GM10266 (cell line): ENCODE data around the gene DAPK1.
"Not testable (repeated sequence)": the region's sequence is repeated elsewhere in the genome, so short reads cannot be mapped to it uniquely, and the experiment has no call there.

Experiments used
- DNase-seq: peaks from one replicate; pipeline ENCODE4 v3.0.0; 2012; ENCODE audit errors: extremely low spot score
- CTCF ChIP-seq: IDR thresholded peaks from 2 replicates; pipeline ENCODE4 v1.5.1; 2012; ENCODE audit warnings: mild to moderate bottlenecking, low read depth; ENCODE audit not compliant: control insufficient read depth, insufficient read depth; ENCODE audit errors: missing control alignments

Gene DAPK1

DNA sequence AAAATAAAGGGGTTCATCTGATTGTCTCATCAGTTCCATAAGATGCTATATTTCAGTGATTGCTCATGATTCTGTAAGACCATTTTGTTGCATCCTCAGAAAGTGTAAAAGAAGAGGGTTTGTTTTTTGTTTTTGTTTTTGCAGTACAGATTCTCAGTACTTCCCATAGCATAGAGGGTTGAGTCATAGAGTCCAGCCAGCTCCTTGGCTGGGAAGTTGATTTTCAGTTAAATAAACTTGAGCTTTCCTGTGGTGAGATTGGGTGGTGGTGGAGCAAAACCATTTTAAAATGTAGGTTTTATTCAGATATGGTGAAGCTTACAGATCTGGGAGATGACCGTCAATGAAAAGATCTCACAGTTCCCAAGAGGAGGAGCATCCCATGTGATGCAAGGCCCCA is 48.2 kb downstream of the DAPK1 start:
- no peak for DNase-seq
- TF ChIP-seq CTCF, result no peak

- no peak for DNase-seq
- no peak for TF ChIP-seq CTCF
These were observed 49.0 kb downstream of the DAPK1 start for GRCh38 chr9:87546704-87547103.

DNA sequence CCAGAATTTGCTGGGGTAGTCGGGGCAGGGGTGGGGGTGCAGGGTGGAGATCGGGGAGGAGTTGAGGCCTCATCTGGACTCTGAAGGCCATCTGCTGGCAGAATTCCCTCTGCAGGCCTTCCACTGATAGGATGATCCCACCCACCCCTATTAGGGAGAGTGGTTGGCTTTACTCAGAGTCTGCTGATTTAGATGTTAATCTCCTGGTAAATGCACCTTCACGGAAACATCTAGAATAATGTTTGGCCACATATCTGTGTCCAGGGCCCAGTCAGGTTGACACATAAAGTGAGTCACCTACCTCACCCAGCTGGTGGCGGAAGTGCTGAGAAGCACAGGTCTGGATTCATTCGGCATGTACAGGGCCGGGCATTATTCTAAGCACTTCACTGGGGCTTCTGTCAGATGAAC is 50.0 kb downstream of the DAPK1 start:
- no peak for DNase-seq
- TF ChIP-seq CTCF, result no peak

GRCh38 chr9:87548159-87548558 is 50.5 kb downstream of the DAPK1 start:
- no peak for TF ChIP-seq CTCF
- DNase-seq, result no peak

- DNase-seq, result not testable (repeated sequence)
These were observed 51.4 kb downstream of the DAPK1 start for GRCh38 chr9:87549088-87549487.

DNA sequence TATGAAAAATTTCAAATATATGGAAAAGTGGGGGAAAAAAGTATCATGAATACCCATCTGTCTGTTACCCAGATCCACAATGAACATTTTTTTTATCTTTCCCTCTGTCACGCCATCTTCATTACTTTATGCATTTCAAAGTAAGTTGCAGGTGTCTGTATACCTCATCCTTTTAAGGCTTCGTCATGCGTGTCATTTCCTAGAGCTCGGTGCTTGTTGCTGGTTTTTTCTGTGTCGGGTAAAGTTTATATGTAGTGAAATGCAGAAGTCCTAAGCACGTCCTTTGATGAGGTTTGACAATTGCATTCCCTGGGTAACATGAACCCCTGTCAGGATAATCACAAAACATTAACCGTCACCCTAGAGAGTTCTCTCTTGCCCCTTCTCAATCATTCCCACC is 52.1 kb downstream of the DAPK1 start:
- DNase-seq, result no peak
- no peak for TF ChIP-seq CTCF

- no peak for DNase-seq
- no peak for TF ChIP-seq CTCF
These were observed 52.7 kb downstream of the DAPK1 start for GRCh38 chr9:87550253-87550954.

GRCh38 chr9:87551772-87552217 is 54.1 kb downstream of the DAPK1 start:
- no peak for DNase-seq
- no peak for TF ChIP-seq CTCF
